22Rv1 (cell line): ENCODE results near the gene CRADD.

Experiments used
- H3K27ac ChIP-seq: fragments of 450-650 bp; 2 replicates; pipeline ENCODE4 v1.5.1; 2017
- ZFX ChIP-seq: fragments of 450-650 bp; IDR thresholded peaks from 2 replicates; pipeline ENCODE4 v1.6.1; 2017; ENCODE audit warnings: antibody characterized with exemption, borderline replicate concordance
- TF ChIP-seq, protein P1 (sequence below): fragments of 450-650 bp; IDR thresholded peaks from 2 replicates; pipeline ENCODE4 v1.5.1; 2017; ENCODE audit warnings: mild to moderate bottlenecking

Gene CRADD

DNA sequence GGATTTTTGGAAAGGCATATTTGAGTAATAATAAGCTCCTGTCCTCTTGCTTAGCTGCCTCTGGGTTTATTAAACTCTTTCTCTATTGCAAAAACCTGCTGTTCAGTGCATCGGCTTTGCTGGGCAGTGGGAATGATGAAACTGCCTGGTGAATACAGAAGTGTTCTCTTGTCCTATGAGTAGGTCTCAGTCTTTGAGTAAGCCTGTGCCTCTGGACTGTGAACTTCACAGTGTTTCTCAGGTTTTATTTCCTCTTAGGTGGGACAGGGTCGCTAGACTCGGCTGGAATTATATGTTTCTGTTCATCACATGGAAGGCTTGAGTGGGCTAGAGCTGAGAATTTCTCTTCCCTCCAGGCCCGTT is 46.4 kb downstream of the CRADD start:
- TF ChIP-seq, protein P1, sequence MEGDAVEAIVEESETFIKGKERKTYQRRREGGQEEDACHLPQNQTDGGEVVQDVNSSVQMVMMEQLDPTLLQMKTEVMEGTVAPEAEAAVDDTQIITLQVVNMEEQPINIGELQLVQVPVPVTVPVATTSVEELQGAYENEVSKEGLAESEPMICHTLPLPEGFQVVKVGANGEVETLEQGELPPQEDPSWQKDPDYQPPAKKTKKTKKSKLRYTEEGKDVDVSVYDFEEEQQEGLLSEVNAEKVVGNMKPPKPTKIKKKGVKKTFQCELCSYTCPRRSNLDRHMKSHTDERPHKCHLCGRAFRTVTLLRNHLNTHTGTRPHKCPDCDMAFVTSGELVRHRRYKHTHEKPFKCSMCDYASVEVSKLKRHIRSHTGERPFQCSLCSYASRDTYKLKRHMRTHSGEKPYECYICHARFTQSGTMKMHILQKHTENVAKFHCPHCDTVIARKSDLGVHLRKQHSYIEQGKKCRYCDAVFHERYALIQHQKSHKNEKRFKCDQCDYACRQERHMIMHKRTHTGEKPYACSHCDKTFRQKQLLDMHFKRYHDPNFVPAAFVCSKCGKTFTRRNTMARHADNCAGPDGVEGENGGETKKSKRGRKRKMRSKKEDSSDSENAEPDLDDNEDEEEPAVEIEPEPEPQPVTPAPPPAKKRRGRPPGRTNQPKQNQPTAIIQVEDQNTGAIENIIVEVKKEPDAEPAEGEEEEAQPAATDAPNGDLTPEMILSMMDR = no peak
- no peak for TF ChIP-seq ZFX
- no peak overlapping the region for H3K27ac ChIP-seq

DNA sequence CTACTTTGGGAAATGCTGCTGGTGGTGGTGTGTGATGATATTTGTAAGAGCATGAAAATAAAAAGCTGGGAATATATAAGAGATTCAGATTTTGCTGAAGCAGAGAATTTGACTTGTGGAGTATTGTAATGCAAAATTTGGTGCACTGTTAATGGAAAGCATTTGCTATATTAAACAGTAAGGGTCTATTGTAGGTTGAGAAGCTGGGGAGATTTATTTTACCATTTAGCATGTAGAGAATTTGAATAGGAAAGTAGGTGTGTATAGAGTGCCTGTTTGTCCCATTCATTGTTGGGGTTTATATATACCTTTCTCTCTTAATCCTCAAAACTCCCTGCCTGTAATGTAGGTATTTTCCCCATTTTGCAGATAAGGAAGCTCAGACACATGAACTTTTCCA is 48.4 kb downstream of the CRADD start:
- TF ChIP-seq ZFX = no peak
- TF ChIP-seq, protein P1 = no peak
- H3K27ac ChIP-seq = no peak overlapping the region

- TF ChIP-seq ZFX = no peak
- TF ChIP-seq, protein P1 = no peak
- no peak overlapping the region for H3K27ac ChIP-seq
Measured at GRCh38 chr12:93727195-93727811, 50.1 kb downstream of the CRADD start.

DNA sequence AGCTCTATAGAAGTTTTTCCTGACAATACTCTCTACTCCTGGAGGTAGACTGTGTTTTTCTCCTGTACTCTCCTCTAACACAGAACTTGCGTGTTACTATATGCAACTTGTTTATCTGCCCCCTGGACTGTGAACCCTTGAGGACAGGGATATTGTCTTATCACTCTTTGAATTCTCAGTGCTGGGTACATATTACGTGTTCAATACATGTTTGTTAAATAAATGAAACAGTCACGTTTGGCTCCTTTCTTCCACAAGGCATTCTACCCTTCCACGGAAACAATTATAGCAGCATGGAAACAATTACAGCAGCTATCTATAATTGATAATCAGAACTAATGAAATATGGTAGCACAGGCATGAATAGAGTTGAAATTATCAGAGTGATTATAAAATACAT is 50.7 kb downstream of the CRADD start:
- TF ChIP-seq, protein P1 = no peak
- TF ChIP-seq ZFX = no peak

DNA sequence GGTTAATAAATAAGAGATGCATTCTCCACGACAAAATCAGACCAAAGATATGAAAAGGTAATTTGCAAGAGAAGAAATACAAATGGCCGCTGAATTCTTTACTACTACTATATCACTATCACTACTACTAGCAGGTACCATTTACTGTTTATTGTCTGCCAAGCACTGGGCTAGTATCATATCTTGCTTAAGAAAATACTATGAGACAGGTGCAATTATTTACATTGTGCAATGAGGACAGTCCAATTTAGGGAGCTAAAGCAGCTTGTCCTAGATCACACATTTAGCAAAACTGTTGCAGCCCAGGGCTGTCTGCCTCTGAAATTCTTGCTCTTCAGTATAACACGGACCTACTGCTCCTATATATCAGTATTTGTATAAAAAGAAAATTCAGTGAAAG is 52.8 kb downstream of the CRADD start:
- TF ChIP-seq, protein P1 = no peak
- TF ChIP-seq ZFX = no peak

More for the DNA sequence above, 50.7 kb downstream of the CRADD start:
- H3K27ac ChIP-seq = no peak overlapping the region

DNA sequence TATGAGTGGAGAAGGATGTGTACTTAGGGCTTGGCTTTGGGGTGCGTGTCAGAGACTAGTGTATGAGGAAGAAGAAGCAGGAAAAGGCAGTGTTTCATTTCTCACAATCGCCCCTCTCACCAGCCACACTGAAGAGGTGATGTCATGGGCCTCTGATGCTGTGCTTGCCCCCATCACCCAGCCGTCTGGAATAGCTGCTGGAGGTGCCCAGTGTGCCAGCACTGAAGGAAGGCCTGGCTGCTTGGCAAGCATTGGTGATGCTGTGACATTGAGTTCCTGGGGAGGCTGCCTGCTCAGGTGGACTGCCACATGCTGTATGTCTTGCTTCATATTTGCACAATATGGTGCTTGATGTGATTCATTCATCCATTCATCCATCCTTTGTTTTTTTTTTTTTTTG is 56.2 kb downstream of the CRADD start:
- no peak for TF ChIP-seq ZFX
- TF ChIP-seq, protein P1 = no peak

More for the DNA sequence above, 52.8 kb downstream of the CRADD start:
- no peak overlapping the region for H3K27ac ChIP-seq

GRCh38 chr12:93733928-93734327 is 56.8 kb downstream of the CRADD start:
- H3K27ac ChIP-seq = no peak overlapping the region
- TF ChIP-seq, protein P1 = no peak
- TF ChIP-seq ZFX = no peak

More for the DNA sequence above, 56.2 kb downstream of the CRADD start:
- H3K27ac ChIP-seq = no peak overlapping the region
